Measurements from ENCODE around the gene CARMIL3. TPM values are rescaled to one million over a fixed set of nuclear protein-coding genes. Genes with fewer than 3 reads are reported as not detected.
A peak's percentile ranks its signal among the peaks of the same experiment; 100 is the strongest.

The CARMIL3 gene
- total RNA-seq, 1 donor from 2014 or later = 0.34 TPM

- TF ChIP-seq EZH2 (IDR thresholded peaks at IDR 0.05; ENCODE audit: insufficient read depth, low read length) = peak; percentile 65
- no peak for TF ChIP-seq CTCF (IDR thresholded peaks at IDR 0.05; ENCODE audit: insufficient read depth, low read depth, low read length)
- no peaks in the 10 kb centered on the region for H3K36me3 Mint-ChIP-seq (ENCODE audit: low read depth, unreplicated experiment)
- Histone ChIP-seq H3K4me3 (ENCODE audit: insufficient read depth, low read depth, low read length) (peak overlapping the region; percentile 60), H3K27ac (ENCODE audit: low read depth, low read length) (no peak overlapping the region), H2AFZ (ENCODE audit: low read depth, low read length) (peak overlapping the region; percentile 86), H3K79me2 (ENCODE audit: insufficient read depth, low read length) (no peaks in the 10 kb centered on the region), H4K20me1 (ENCODE audit: insufficient read depth, low read length) (no peaks in the 10 kb centered on the region), H3K9ac (ENCODE audit: low read length) (peak overlapping the region; percentile 57), H3K36me3 (ENCODE audit: insufficient read depth, low read length) (no peaks in the 10 kb centered on the region), H3K27me3 (ENCODE audit: insufficient read depth, low read length) (peaks cover 35% of the 10 kb centered on the region), H3K4me1 (ENCODE audit: insufficient read depth, low read length) (peaks cover 10% of the 10 kb centered on the region), H3K4me2 (ENCODE audit: low read length) (peak overlapping the region; percentile 98), H3K9me3 (ENCODE audit: insufficient read depth, low read depth, low read length) (no peaks in the 10 kb centered on the region)
- DNase-seq (ENCODE audit: low read depth) = peak; percentile 8
- FAIRE-seq = no peak
- peak overlapping the region; percentile 76 for H3K4me3 Mint-ChIP-seq (ENCODE audit: unreplicated experiment)
- H3K27me3 Mint-ChIP-seq (ENCODE audit: low read depth, unreplicated experiment) = peaks cover 78% of the 10 kb centered on the region
- no peak overlapping the region for H3K27ac Mint-ChIP-seq (ENCODE audit: unreplicated experiment)
- no peaks in the 10 kb centered on the region for H3K4me1 Mint-ChIP-seq (ENCODE audit: low read depth, unreplicated experiment)
- H3K9me3 Mint-ChIP-seq (ENCODE audit: unreplicated experiment) = no peaks in the 10 kb centered on the region
Observed at GRCh38 chr14:24080888-24081738, 29.3 kb downstream of the CARMIL3 start.

- no peak for DNase-seq (ENCODE audit: low read depth)
- Histone ChIP-seq H3K4me1 (ENCODE audit: insufficient read depth, low read length) (peaks cover 10% of the 10 kb centered on the region), H3K4me3 (ENCODE audit: insufficient read depth, low read depth, low read length) (no peak overlapping the region), H2AFZ (ENCODE audit: low read depth, low read length) (no peak overlapping the region), H3K36me3 (ENCODE audit: insufficient read depth, low read length) (no peaks in the 10 kb centered on the region), H3K79me2 (ENCODE audit: insufficient read depth, low read length) (no peaks in the 10 kb centered on the region), H4K20me1 (ENCODE audit: insufficient read depth, low read length) (no peaks in the 10 kb centered on the region), H3K27me3 (ENCODE audit: insufficient read depth, low read length) (peaks cover 35% of the 10 kb centered on the region), H3K9ac (ENCODE audit: low read length) (no peak overlapping the region), H3K27ac (ENCODE audit: low read depth, low read length) (no peak overlapping the region), H3K4me2 (ENCODE audit: low read length) (peak overlapping the region; percentile 98), H3K9me3 (ENCODE audit: insufficient read depth, low read depth, low read length) (no peaks in the 10 kb centered on the region)
- Mint-ChIP-seq H3K9me3 (ENCODE audit: unreplicated experiment) (no peaks in the 10 kb centered on the region), H3K4me1 (ENCODE audit: low read depth, unreplicated experiment) (no peaks in the 10 kb centered on the region), H3K27me3 (ENCODE audit: low read depth, unreplicated experiment) (peaks cover 78% of the 10 kb centered on the region), H3K36me3 (ENCODE audit: low read depth, unreplicated experiment) (no peaks in the 10 kb centered on the region), H3K27ac (ENCODE audit: unreplicated experiment) (no peak overlapping the region), H3K4me3 (ENCODE audit: unreplicated experiment) (peak overlapping the region; percentile 84)
- no peak for FAIRE-seq
- peak; percentile 42 for TF ChIP-seq EZH2 (IDR thresholded peaks at IDR 0.05; ENCODE audit: insufficient read depth, low read length)
- no peak for TF ChIP-seq CTCF (IDR thresholded peaks at IDR 0.05; ENCODE audit: insufficient read depth, low read depth, low read length)
Observed at GRCh38 chr14:24081739-24082211, 30.0 kb downstream of the CARMIL3 start.

Data from astrocyte (in vitro differentiated cells and primary cell).